HG02571 (cell line): ENCODE results near the gene ERMP1.
"Not testable (repeated sequence)": the region's sequence is repeated elsewhere in the genome, so short reads cannot be mapped to it uniquely, and the experiment has no call there.

Experiments used
- ATAC-seq: cut with Tn5 transposase; IDR thresholded peaks from one replicate; pipeline ENCODE4 v1.9.1; 2021; ENCODE audit warnings: mild to moderate bottlenecking, moderate library complexity; ENCODE audit not compliant: unreplicated experiment

ERMP1 gene

GRCh38 chr9:5825223-5825622 is 7.7 kb downstream of the ERMP1 start:
- ATAC-seq: no peak

- ATAC-seq: no peak
These were observed 12.5 kb downstream of the ERMP1 start for GRCh38 chr9:5820425-5820824.

DNA sequence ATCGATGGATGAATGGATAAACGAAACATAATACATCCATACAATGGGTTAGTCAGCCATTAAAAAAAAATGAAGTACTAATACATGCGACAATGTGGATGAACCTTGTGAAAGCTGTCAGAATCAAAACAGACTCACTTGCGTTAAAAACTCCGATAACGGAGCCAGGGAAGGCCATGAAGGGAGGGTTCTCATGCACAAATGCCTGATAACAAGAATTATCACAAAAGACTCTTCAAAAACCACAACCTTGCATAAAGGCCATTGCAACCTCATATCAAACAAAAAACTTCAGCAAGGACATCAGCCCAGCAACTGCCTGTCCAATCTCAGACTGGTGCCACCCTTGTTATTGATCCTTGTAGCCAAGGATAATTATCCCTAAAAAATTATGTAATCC is 13.7 kb downstream of the ERMP1 start:
- ATAC-seq: no peak

- ATAC-seq: no peak
These were observed 14.3 kb downstream of the ERMP1 start for GRCh38 chr9:5818424-5819142.

DNA sequence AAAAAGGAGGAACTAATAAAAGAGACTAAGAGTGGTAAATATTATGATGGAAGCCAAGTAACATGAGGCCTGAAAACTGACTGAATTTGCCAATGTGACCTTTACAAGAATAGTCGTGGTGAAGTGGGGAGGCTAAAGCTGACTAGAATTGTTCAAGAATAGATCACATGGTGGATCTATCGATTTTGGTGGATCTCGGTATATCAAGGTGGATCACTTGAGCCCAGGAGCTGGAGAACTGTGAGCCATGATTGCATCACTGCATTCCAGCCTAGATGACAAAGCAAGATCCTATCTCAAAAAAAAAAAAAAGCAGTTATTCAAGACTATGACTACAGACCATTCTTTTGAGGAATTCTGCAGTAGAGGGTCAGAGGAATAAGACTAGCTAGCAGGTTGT is 15.1 kb downstream of the ERMP1 start:
- ATAC-seq: no peak

DNA sequence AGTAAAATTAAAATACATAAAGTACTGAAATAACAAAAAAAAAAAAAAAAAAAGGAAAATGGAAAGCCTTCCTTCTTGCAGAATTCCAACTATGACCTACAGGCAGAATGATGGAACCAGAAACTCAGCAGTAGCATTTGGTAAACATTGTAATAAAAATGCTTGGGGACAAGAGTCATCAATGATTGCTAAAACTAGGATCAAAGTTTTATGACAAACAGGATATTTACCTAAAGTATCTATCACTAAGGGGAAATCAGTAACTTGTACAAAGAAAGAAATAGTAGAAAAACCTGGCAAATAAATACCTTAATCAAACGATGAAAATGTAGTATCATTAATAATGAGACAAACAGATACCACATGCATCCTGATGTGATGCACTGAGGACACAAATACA is 17.5 kb downstream of the ERMP1 start:
- ATAC-seq: no peak

DNA sequence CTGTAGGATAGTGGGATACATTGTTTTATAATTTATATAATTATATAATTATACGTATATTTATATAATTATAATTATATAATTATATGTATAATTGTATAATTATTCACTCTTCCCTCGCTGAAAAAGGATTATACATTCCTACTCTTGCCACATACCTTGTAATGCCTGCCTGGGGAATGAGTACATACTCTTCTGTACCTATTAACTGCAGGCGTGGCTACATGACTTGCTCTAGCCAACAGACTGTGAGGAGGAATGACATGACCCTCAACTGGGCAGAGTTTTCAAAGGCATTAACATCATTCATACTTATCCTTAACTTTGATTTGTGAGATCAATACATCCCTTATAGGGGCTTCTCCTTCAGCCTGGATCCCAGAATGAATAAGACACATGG is 19.1 kb downstream of the ERMP1 start:
- ATAC-seq: no peak

DNA sequence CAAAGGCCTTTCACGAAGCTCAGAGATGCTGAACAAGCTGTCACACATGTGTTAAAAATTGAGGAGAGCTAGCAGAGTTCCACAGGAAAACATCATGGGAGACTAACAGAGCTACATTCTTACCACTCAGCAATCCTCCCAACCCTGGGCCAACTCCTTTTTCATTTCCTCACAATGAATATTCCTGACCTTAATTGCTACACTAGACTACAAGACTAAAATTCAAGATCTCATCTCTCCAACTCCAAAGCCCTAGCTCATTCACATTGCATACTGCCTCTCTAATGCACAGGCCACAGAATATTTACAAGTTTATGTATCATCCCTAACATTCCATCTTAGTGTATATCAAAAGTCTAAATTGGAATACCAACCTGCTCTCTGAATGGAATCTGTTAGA is 21.2 kb downstream of the ERMP1 start:
- ATAC-seq: no peak

GRCh38 chr9:5805478-5805877 is 27.4 kb downstream of the ERMP1 start:
- no peak for ATAC-seq

- ATAC-seq: no peak
These were observed 31.2 kb downstream of the ERMP1 start for GRCh38 chr9:5801739-5802113.

GRCh38 chr9:5800969-5801738 is 31.8 kb downstream of the ERMP1 start:
- no peak for ATAC-seq

- ATAC-seq: not testable (repeated sequence)
These were observed 32.5 kb downstream of the ERMP1 start for GRCh38 chr9:5800378-5800777.

DNA sequence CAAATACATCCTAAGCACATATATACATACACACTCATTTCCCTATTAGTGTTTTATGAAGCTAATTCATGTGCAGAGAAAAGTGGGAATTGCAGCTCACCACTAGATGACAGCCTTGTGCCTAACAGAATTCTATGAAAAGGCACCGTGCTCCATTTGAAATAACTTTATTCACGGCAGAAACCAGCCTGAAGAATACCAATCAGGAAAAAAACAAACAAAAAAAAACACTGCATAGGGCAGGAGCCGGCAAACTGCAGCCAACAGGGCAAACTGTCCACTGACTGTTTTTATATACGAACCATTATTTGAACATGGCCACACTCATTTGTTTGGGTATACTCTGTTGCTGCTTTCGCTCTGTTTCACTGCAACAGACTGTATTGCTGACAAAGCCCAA is 33.6 kb downstream of the ERMP1 start:
- no peak for ATAC-seq

- ATAC-seq: no peak
These were observed 34.3 kb downstream of the ERMP1 start for GRCh38 chr9:5798581-5798980.

DNA sequence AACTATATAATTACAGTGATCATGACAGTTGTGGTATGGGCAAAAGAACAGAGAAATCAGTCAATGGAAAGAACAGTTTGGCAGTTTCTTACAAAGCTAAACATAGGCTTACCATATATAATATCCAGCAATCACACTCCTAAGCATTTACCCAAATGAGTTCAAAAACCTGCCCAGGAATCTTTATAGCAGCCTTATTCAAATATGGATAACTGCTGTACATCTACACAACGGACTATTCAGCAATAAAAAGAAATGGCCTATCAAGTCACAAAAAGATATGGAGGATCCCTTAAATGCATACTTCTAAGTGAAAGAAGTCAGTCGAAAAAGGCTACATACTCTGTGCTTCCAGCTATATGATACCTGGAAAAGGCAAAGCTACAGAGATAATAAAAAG is 36.6 kb downstream of the ERMP1 start:
- ATAC-seq: no peak

GRCh38 chr9:5793812-5794211 is 39.1 kb downstream of the ERMP1 start:
- no peak for ATAC-seq

DNA sequence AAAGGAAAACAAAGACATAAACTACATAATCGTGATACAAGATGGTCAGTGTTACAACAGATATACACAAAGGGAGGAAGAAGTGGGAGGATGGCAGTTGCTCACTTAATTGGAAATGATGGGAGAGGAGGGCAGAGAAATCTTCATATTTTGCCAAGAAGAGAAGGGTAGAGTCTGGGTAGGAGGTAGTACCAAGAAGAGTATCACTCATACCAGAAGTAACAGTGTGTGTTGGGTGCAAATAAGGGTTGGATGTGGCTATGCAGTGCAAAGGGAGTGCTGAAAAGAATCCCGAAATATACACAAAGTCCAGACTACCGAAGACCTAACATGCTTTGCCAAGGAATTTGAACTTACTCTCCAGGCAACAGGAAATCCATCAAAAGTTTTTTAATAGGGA is 41.0 kb downstream of the ERMP1 start:
- no peak for ATAC-seq

GRCh38 chr9:5790923-5791322 is 42.0 kb downstream of the ERMP1 start:
- no peak for ATAC-seq

GRCh38 chr9:5789489-5789888 is 43.4 kb downstream of the ERMP1 start:
- no peak for ATAC-seq

GRCh38 chr9:5787759-5788302 is 45.1 kb downstream of the ERMP1 start:
- ATAC-seq: no peak

GRCh38 chr9:5787220-5787619 is 45.7 kb downstream of the ERMP1 start:
- ATAC-seq: no peak

DNA sequence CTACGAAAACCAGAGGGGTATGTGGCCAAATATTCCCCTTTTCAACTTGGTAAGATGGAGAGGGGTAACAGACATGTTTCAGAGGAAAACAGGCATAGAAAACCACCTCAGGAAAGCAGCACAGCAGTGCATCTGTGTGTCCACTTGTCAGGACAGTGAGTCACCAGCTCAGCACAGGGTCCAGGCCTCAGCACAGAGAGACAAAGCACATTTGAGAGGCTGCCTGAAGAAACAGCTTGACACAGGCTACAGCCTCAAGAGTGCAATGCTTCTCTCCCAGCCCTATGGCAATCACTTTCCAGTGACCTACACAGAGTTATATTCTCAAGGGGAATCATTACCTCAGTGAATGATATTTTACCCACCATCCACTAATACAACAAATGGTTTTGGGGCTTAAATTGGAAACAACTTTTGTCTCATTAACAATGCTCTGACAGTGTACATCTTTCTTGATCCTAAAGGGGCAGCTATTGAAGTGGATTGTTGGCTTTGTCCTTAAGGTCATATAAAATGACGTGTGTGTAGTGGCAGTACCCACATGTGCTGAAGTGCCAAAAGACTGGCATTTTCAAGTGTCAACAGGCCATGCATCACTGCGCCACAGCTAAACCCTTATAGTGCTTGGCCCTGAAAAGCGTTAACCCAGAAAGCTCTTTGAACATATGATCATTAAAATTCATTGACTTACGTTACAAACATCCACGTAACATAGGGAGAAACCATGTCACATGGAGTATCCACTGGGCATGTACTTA is 46.4 kb downstream of the ERMP1 start:
- no peak for ATAC-seq
